Natural killer cell (primary cell): ENCODE data around the gene RNF220. TPM values are rescaled to one million over a fixed set of nuclear protein-coding genes. Genes with fewer than 3 reads are reported as not detected.

Experiments
- ATAC-seq, 3 donors: fragments of 150-1000 bp in 2 of 3; fragments of 200-7000 bp in 1 of 3; cut with Tn5 transposase; 1 replicate in 1 of 3; 2 replicates in 2 of 3; pipeline ENCODE4 v1.10.0; 2021; ENCODE audit warnings: mild to moderate bottlenecking in 2 of 3, moderate library complexity in 2 of 3
- DNase-seq, 2 donors: peaks; one replicate each; pipeline versions ENCODE4 v3.0.0 to v3.0.0-alpha.2; 2013 to 2021; ENCODE audit warnings: mixed read lengths in 1 of 2
- H3K27ac ChIP-seq: one replicate; pipeline ENCODE4 v1.5.1; 2013; ENCODE audit warnings: mild to moderate bottlenecking, low read length
- H3K27me3 ChIP-seq: one replicate; pipeline ENCODE4 v1.6.1; 2013; ENCODE audit warnings: low read length; ENCODE audit not compliant: control insufficient read depth, insufficient read depth
- H3K36me3 ChIP-seq: one replicate; pipeline ENCODE4 v1.6.1; 2013; ENCODE audit warnings: low read length; ENCODE audit not compliant: control insufficient read depth, insufficient read depth
- H3K4me1 ChIP-seq: one replicate; pipeline ENCODE4 v1.6.1; 2013; ENCODE audit warnings: low read length; ENCODE audit not compliant: control insufficient read depth, insufficient read depth
- H3K4me3 ChIP-seq: one replicate; pipeline ENCODE4 v1.5.1; 2013; ENCODE audit warnings: low read length
- H3K9me3 ChIP-seq: one replicate; pipeline ENCODE4 v1.6.1; 2013; ENCODE audit warnings: low read length; ENCODE audit not compliant: control insufficient read depth, insufficient read depth
- H3K27ac Mint-ChIP-seq, 2 donors: one replicate each; pipeline ENCODE4 v1.8.0; 2022; ENCODE audit warnings: mild to moderate bottlenecking in 2 of 2, mixed read lengths in 2 of 2, moderate library complexity in 1 of 2
- H3K27me3 Mint-ChIP-seq, 2 donors: one replicate each; pipeline ENCODE4 v1.8.0; 2022; ENCODE audit warnings: low read depth in 2 of 2, mixed read lengths in 2 of 2
- H3K36me3 Mint-ChIP-seq: one replicate; pipeline ENCODE4 v1.8.0; 2022; ENCODE audit warnings: mixed read lengths
- H3K4me1 Mint-ChIP-seq, 2 donors: one replicate each; pipeline ENCODE4 v1.8.0; 2022; ENCODE audit warnings: mixed read lengths in 2 of 2
- H3K4me3 Mint-ChIP-seq: one replicate; pipeline ENCODE4 v1.8.0; 2022; ENCODE audit warnings: mild to moderate bottlenecking, moderate library complexity, mixed read lengths
- H3K9me3 Mint-ChIP-seq, 2 donors: one replicate each; pipeline ENCODE4 v1.8.0; 2022; ENCODE audit warnings: mixed read lengths in 2 of 2
- CTCF ChIP-seq: fragments of 200-600 bp; IDR thresholded peaks from one replicate; pipeline ENCODE4 v1.8.0; 2022; ENCODE audit warnings: antibody characterized with exemption
- WGBS: methylation state at CpG from one replicate; pipeline ENCODE4 v1.1.7; 2013; ENCODE audit warnings: missing lambda C conversion rate; ENCODE audit not compliant: insufficient coverage; 5-methylcytosine and 5-hydroxymethylcytosine counted together
- intact Hi-C: fragments of 100-400 bp; cut with micrococcal nuclease; formaldehyde crosslinking; loops from one replicate; pipeline ENCODE4 v1.14.2; 2022
- total RNA-seq, 4 donors: library from RNA; stranded (reverse); fragments of 120-200 nt in 1 of 4; gene quantifications; one replicate each; pipeline versions ENCODE4 v1.2.3 to v1.2.4, GENCODE V29; 2013 to 2022

RNF220 gene
- total RNA-seq, 3 donors from 2014 or later (not counting 1 experiment from before 2014, with no cell fraction given), result 88.5 to 107 (median 105) TPM

- WGBS, result 87% methylated on average over 3 of the region's 4 CpGs
- ATAC-seq, result no peak
- no peaks in the 10 kb centered on the region for H3K36me3 ChIP-seq
- TF ChIP-seq CTCF, result no peak
- no peak overlapping the region for H3K27ac Mint-ChIP-seq
- no peaks in the 10 kb centered on the region for H3K4me1 ChIP-seq
- no peaks in the 10 kb centered on the region for H3K36me3 Mint-ChIP-seq
- H3K9me3 ChIP-seq, result no peaks in the 10 kb centered on the region
- H3K4me1 Mint-ChIP-seq, result no peaks in the 10 kb centered on the region
- no peak overlapping the region for H3K4me3 ChIP-seq
- H3K4me3 Mint-ChIP-seq, result no peak overlapping the region
- intact Hi-C loops, result no loop called here
- H3K9me3 Mint-ChIP-seq, result no peaks in the 10 kb centered on the region
- no peaks in the 10 kb centered on the region for H3K27me3 Mint-ChIP-seq
- no peak for DNase-seq
- H3K27ac ChIP-seq, result no peak overlapping the region
- no peaks in the 10 kb centered on the region for H3K27me3 ChIP-seq
Observed at GRCh38 chr1:44616284-44616990, 211.4 kb downstream of the RNF220 start.

GRCh38 chr1:44616991-44617702, 212.1 kb downstream of the RNF220 start:
- H3K36me3 ChIP-seq, result no peaks in the 10 kb centered on the region
- DNase-seq (no peak), ATAC-seq (no peak)
- H3K27me3 ChIP-seq, result no peaks in the 10 kb centered on the region
- H3K27me3 Mint-ChIP-seq, result no peaks in the 10 kb centered on the region
- no peaks in the 10 kb centered on the region for H3K4me1 Mint-ChIP-seq
- intact Hi-C loops, result no loop called here
- no peak for TF ChIP-seq CTCF
- H3K4me1 ChIP-seq, result no peaks in the 10 kb centered on the region
- no peak overlapping the region for H3K27ac Mint-ChIP-seq
- no peaks in the 10 kb centered on the region for H3K9me3 Mint-ChIP-seq
- WGBS, result 95% methylated on average over 63 of the region's 63 CpGs
- no peak overlapping the region for H3K4me3 Mint-ChIP-seq
- H3K9me3 ChIP-seq, result no peaks in the 10 kb centered on the region
- H3K36me3 Mint-ChIP-seq, result no peaks in the 10 kb centered on the region
- no peak overlapping the region for H3K4me3 ChIP-seq
- H3K27ac ChIP-seq, result no peak overlapping the region

GRCh38 chr1:44617703-44618029, 212.6 kb downstream of the RNF220 start:
- Mint-ChIP-seq H3K27ac (no peak overlapping the region), H3K36me3 (no peaks in the 10 kb centered on the region), H3K4me3 (no peak overlapping the region), H3K9me3 (no peaks in the 10 kb centered on the region), H3K27me3 (no peaks in the 10 kb centered on the region), H3K4me1 (no peaks in the 10 kb centered on the region)
- ATAC-seq (no peak), DNase-seq (no peak)
- Histone ChIP-seq H3K36me3 (no peaks in the 10 kb centered on the region), H3K4me3 (no peak overlapping the region), H3K9me3 (no peaks in the 10 kb centered on the region), H3K27me3 (no peaks in the 10 kb centered on the region), H3K4me1 (no peaks in the 10 kb centered on the region), H3K27ac (no peak overlapping the region)
- intact Hi-C loops, result no loop called here
- TF ChIP-seq CTCF, result no peak
- WGBS, result 90% methylated on average over 1 of the region's 1 CpG
